HCT116 (cell line): ENCODE results near the gene MUC16. TPM values are rescaled to one million over a fixed set of nuclear protein-coding genes. Genes with fewer than 3 reads are reported as not detected.

Experiments
- ATAC-seq: fragments of 200-7000 bp; cut with Tn5 transposase; 2 replicates; pipeline ENCODE4 v1.9.1; 2020; ENCODE audit warnings: mild to moderate bottlenecking, moderate library complexity
- Bru-seq: library from RNA; stranded (reverse); fragments of 400-500 nt; gene quantifications from one replicate; lab custom pipeline; 2021; lab: Mats Ljungman, UMichigan
- BruChase-seq, 2 experiments: library from RNA; stranded (reverse); fragments of 400-500 nt; gene quantifications; one replicate each; lab custom pipeline; 2021; lab: Mats Ljungman, UMichigan
- BruUV-seq: library from RNA; stranded (reverse); fragments of 400-500 nt; replicated peaks from 2 replicates; lab custom pipeline; 2021; lab: Mats Ljungman, UMichigan
- CTCF ChIA-PET: fragments of 300-600 bp; sonication (Branson Sonifier 250); formaldehyde crosslinking; loops from one replicate; lab custom pipeline; 2021; ENCODE audit warnings: antibody characterized with exemption; lab: Charles Lee
- POLR2A ChIA-PET: fragments of 300-600, 350-600 bp; sonication (Branson Sonifier 250); formaldehyde crosslinking; loops from one replicate; lab custom pipeline; 2021; ENCODE audit warnings: antibody characterized with exemption; lab: Charles Lee
- RAD21 ChIA-PET, 2 experiments: fragments of 300-600 bp; sonication (Branson Sonifier 250); formaldehyde crosslinking; loops; one replicate each; lab custom pipeline; 2023; ENCODE audit warnings: low total read pairs in 2 of 2; ENCODE audit not compliant: uncharacterized antibody in 2 of 2, unreplicated experiment in 2 of 2, low non-redundant PET in 1 of 2; lab: Charles Lee
- DNase-seq: peaks from one replicate; pipeline ENCODE4 v3.0.0-alpha.2; 2010; ENCODE audit warnings: low read depth, low spot score
- H2AFZ ChIP-seq: fragments of 200-600 bp; shearing (Covaris generic), sonication (generic); 2 replicates; pipeline ENCODE4 v1.6.1; 2017; ENCODE audit warnings: low read depth, mixed run types, mixed read lengths, antibody characterized with exemption, low read length; ENCODE audit not compliant: poor library complexity, severe bottlenecking
- H3K27ac ChIP-seq: 2 replicates; pipeline ENCODE4 v1.5.1; 2012; ENCODE audit warnings: low read depth, low read length
- H3K27me3 ChIP-seq: fragments of 200-600 bp; sonication (generic); 2 replicates; pipeline ENCODE4 v1.6.1; 2016; ENCODE audit warnings: mixed run types, low read length, mixed read lengths; ENCODE audit not compliant: insufficient read depth
- H3K36me3 ChIP-seq, 2 experiments: fragments of 200-500 bp in 1 of 2; fragments of 200-600 bp in 1 of 2; sonication (Bioruptor generic) in 1 of 2; sonication (generic) in 1 of 2; 2 replicates each; pipeline versions ENCODE4 v1.5.1 to v1.6.1; 2014 to 2016; ENCODE audit warnings: low read length in 2 of 2, inconsistent platforms in 1 of 2, mixed read lengths in 1 of 2, mixed run types in 1 of 2; ENCODE audit not compliant: insufficient read depth in 2 of 2, control insufficient read depth in 1 of 2
- H3K4me1 ChIP-seq, 2 experiments: fragments of 200-600 bp in 1 of 2; sonication (generic) in 1 of 2; 2 replicates each; pipeline versions ENCODE4 v1.5.1 to v1.6.1; 2012 to 2017; ENCODE audit warnings: low read length in 2 of 2, inconsistent platforms in 1 of 2, mild to moderate bottlenecking in 1 of 2, mixed read lengths in 1 of 2, mixed run types in 1 of 2, moderate library complexity in 1 of 2; ENCODE audit not compliant: insufficient read depth in 2 of 2, control insufficient read depth in 1 of 2
- H3K4me2 ChIP-seq: fragments of 200-600 bp; sonication (generic); 2 replicates; pipeline ENCODE4 v1.6.1; 2017; ENCODE audit warnings: mixed run types, low read length, mixed read lengths
- H3K4me3 ChIP-seq, 2 experiments: fragments of 200-600 bp in 1 of 2; sonication (generic) in 1 of 2; replicated peaks in 1 of 2; 2 replicates each; pipeline ENCODE4 v1.5.1; 2011 to 2016; ENCODE audit warnings: low read length in 2 of 2, control low read depth in 1 of 2, low read depth in 1 of 2, mild to moderate bottlenecking in 1 of 2, mixed read lengths in 1 of 2, mixed run types in 1 of 2
- H3K79me2 ChIP-seq: fragments of 200-600 bp; sonication (generic); 2 replicates; pipeline ENCODE4 v1.6.1; 2017; ENCODE audit warnings: mild to moderate bottlenecking, mixed run types, low read length, moderate library complexity, mixed read lengths; ENCODE audit not compliant: insufficient read depth
- H3K9ac ChIP-seq: fragments of 200-600 bp; sonication (generic); 2 replicates; pipeline ENCODE4 v1.6.1; 2016; ENCODE audit warnings: low read length, mixed read lengths
- H3K9me2 ChIP-seq: fragments of 200-600 bp; sonication (generic), shearing (Covaris generic); 2 replicates; pipeline ENCODE4 v1.6.1; 2017; ENCODE audit warnings: mixed run types, mild to moderate bottlenecking, moderate library complexity; ENCODE audit not compliant: insufficient read depth
- H3K9me3 ChIP-seq, 2 experiments: fragments of 200-500 bp in 1 of 2; fragments of 200-600 bp in 1 of 2; sonication (Bioruptor generic) in 1 of 2; sonication (generic) in 1 of 2; 2 replicates each; pipeline ENCODE4 v1.6.1; 2014 to 2017; ENCODE audit warnings: low read length in 2 of 2, mixed read lengths in 2 of 2, inconsistent platforms in 1 of 2, low read depth in 1 of 2, mild to moderate bottlenecking in 1 of 2, mixed run types in 1 of 2, moderate library complexity in 1 of 2; ENCODE audit not compliant: control insufficient read depth in 1 of 2, insufficient read depth in 1 of 2
- H4K20me1 ChIP-seq: fragments of 200-600 bp; sonication (generic), shearing (Covaris generic); 2 replicates; pipeline ENCODE4 v1.6.1; 2017; ENCODE audit warnings: mixed run types, mild to moderate bottlenecking, moderate library complexity; ENCODE audit not compliant: insufficient read depth
- CBX3 ChIP-seq: IDR thresholded peaks from 2 replicates; pipeline ENCODE4 v1.6.1; 2012; ENCODE audit warnings: low read depth
- CEBPB ChIP-seq: IDR thresholded peaks from 2 replicates; pipeline ENCODE4 v1.6.1; 2012; ENCODE audit warnings: low read depth
- EGR1 ChIP-seq: IDR thresholded peaks from 2 replicates; pipeline ENCODE4 v1.6.1; 2012; ENCODE audit warnings: low read depth
- ELF1 ChIP-seq: IDR thresholded peaks from 2 replicates; pipeline ENCODE4 v1.6.1; 2012; ENCODE audit warnings: low read depth, borderline replicate concordance
- EZH2 ChIP-seq: fragments of 200-600 bp; sonication (generic); IDR thresholded peaks from 2 replicates; pipeline ENCODE4 v1.6.1; 2017; ENCODE audit warnings: antibody characterized with exemption, mixed run types
- JUND ChIP-seq: IDR thresholded peaks from 2 replicates; pipeline ENCODE4 v1.6.1; 2012
- POLR2A ChIP-seq: IDR thresholded peaks from 2 replicates; pipeline ENCODE4 v1.7.0; 2011; ENCODE audit warnings: borderline replicate concordance; ENCODE audit not compliant: insufficient read depth, insufficient read length; ENCODE audit errors: extremely low read depth
- POLR2AphosphoS5 ChIP-seq: IDR thresholded peaks from 2 replicates; pipeline ENCODE4 v1.6.1; 2011; ENCODE audit warnings: mild to moderate bottlenecking, low read depth, low read length, moderate library complexity
- RAD21 ChIP-seq: IDR thresholded peaks from 2 replicates; pipeline ENCODE4 v1.6.1; 2012; ENCODE audit warnings: low read depth, mild to moderate bottlenecking
- SP1 ChIP-seq: IDR thresholded peaks from 2 replicates; pipeline ENCODE4 v1.6.1; 2012; ENCODE audit warnings: low read depth
- YY1 ChIP-seq: IDR thresholded peaks from 2 replicates; pipeline ENCODE4 v1.6.1; 2011; ENCODE audit warnings: low read length, low read depth, moderate library complexity, mild to moderate bottlenecking; ENCODE audit not compliant: insufficient replicate concordance; ENCODE audit errors: extremely low read depth
- ZNF274 ChIP-seq: fragments of 200-500 bp; sonication (Bioruptor generic); IDR thresholded peaks from 2 replicates; pipeline ENCODE4 v1.6.1; 2014; ENCODE audit warnings: mild to moderate bottlenecking, low read depth, low read length, inconsistent platforms
- intact Hi-C: fragments of 100-400 bp; cut with micrococcal nuclease; formaldehyde crosslinking; loops from 2 replicates; pipeline ENCODE4 v1.10.0; 2022
- long read RNA-seq: library from polyadenylated mRNA; unstranded; transcript quantifications from one replicate; pipeline ENCODE4 v2.0.0, GENCODE V29; 2021; ENCODE audit not compliant: unreplicated experiment
- polyA plus RNA-seq: library from polyadenylated mRNA; unstranded; fragments of >200 nt; gene quantifications from 2 replicates; pipeline ENCODE4 v1.2.1, GENCODE V29; 2012; ENCODE audit warnings: missing spikeins
- total RNA-seq: library from RNA; stranded (reverse); gene quantifications from one replicate; pipeline ENCODE4 v1.2.1, GENCODE V29; 2021; ENCODE audit not compliant: unreplicated experiment
- TF ChIP-seq, protein P1 (sequence below): IDR thresholded peaks from 2 replicates; pipeline ENCODE4 v1.6.1; 2012; ENCODE audit warnings: low read depth

The MUC16 gene
- total RNA-seq (0.12 TPM), Bru-seq, nascent RNA (percentile 9 among the genes with signal in this experiment), BruChase-seq, experiment 1, labeled RNA remaining after a 6-hour chase (percentile 21 among the genes with signal in this experiment), BruChase-seq, experiment 2, labeled RNA remaining after a 2-hour chase (percentile 12 among the genes with signal in this experiment)
- polyA plus RNA-seq, result 0.29 and 0.34 TPM in 2 replicates
- long read RNA-seq, partial matches to known transcripts, result 0 of 1 reads
- long read RNA-seq, other reads (novel, unspliced or antisense), result 1 of 1 reads

GRCh38 chr19:9009935-9010651, at the start of gene MUC16:
Gene MUC16, minus strand, starts transcription at chr19:9010409.
- H3K4me3 ChIP-seq, result no peak within 1 kb of the TSS

GRCh38 chr19:9058905-9059667, 48.9 kb upstream of the MUC16 start:
- Histone ChIP-seq H4K20me1 (no peaks in the 10 kb centered on the region), H3K9me2 (no peaks in the 10 kb centered on the region), H3K79me2 (no peaks in the 10 kb centered on the region), H3K4me1 (peaks cover 26 to 31% of the 10 kb centered on the region in 2 experiments), H3K4me3 (no peak overlapping the region), H3K36me3 (no peaks in the 10 kb centered on the region), H3K27ac (no peak overlapping the region), H2AFZ (no peak overlapping the region), H3K9ac (no peak overlapping the region), H3K27me3 (no peaks in the 10 kb centered on the region), H3K4me2 (no peak overlapping the region), H3K9me3 (no peaks in the 10 kb centered on the region)
- DNase-seq (no peak), ATAC-seq (no peak)
- POLR2A ChIA-PET, result no interaction called here
- CTCF ChIA-PET, result no interaction called here
- BruUV-seq, result no TSS peak
- RAD21 ChIA-PET, result no interaction called here
- intact Hi-C loops, result no loop called here
- no peak for TF ChIP-seq SP1
- no peak for TF ChIP-seq POLR2AphosphoS5
- no peak for TF ChIP-seq POLR2A
- no peak for TF ChIP-seq ZNF274
- TF ChIP-seq JUND, result no peak
- no peak for TF ChIP-seq EZH2
- TF ChIP-seq, protein P1, sequence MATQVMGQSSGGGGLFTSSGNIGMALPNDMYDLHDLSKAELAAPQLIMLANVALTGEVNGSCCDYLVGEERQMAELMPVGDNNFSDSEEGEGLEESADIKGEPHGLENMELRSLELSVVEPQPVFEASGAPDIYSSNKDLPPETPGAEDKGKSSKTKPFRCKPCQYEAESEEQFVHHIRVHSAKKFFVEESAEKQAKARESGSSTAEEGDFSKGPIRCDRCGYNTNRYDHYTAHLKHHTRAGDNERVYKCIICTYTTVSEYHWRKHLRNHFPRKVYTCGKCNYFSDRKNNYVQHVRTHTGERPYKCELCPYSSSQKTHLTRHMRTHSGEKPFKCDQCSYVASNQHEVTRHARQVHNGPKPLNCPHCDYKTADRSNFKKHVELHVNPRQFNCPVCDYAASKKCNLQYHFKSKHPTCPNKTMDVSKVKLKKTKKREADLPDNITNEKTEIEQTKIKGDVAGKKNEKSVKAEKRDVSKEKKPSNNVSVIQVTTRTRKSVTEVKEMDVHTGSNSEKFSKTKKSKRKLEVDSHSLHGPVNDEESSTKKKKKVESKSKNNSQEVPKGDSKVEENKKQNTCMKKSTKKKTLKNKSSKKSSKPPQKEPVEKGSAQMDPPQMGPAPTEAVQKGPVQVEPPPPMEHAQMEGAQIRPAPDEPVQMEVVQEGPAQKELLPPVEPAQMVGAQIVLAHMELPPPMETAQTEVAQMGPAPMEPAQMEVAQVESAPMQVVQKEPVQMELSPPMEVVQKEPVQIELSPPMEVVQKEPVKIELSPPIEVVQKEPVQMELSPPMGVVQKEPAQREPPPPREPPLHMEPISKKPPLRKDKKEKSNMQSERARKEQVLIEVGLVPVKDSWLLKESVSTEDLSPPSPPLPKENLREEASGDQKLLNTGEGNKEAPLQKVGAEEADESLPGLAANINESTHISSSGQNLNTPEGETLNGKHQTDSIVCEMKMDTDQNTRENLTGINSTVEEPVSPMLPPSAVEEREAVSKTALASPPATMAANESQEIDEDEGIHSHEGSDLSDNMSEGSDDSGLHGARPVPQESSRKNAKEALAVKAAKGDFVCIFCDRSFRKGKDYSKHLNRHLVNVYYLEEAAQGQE, result no peak
- TF ChIP-seq ELF1, result no peak
- no peak for TF ChIP-seq RAD21
- TF ChIP-seq CBX3, result no peak
- TF ChIP-seq CEBPB, result no peak

More at GRCh38 chr19:9009935-9010651, at the start of gene MUC16:
- Histone ChIP-seq H3K27ac (no peak within 1 kb of the TSS), H4K20me1 (no peaks in the 10 kb centered on the region), H3K27me3 (no peaks in the 10 kb centered on the region), H3K9me3 (no peaks in the 10 kb centered on the region), H2AFZ (no peak within 1 kb of the TSS), H3K9me2 (no peaks in the 10 kb centered on the region), H3K4me2 (no peak within 1 kb of the TSS), H3K4me1 (peaks cover 0 to 8% of the 10 kb centered on the region in 2 experiments; a peak in 1 of 4 replicates), H3K36me3 (no peaks in the 10 kb centered on the region), H3K9ac (no peak within 1 kb of the TSS), H3K79me2 (no peaks in the 10 kb centered on the region)
- intact Hi-C loops, result loop anchor here (10.0 kb wide), 1 partner anchor 175 kb away; the partner anchor contains the start of genes MBD3L1 and ZNF558
- DNase-seq (no peak), ATAC-seq (peak; percentile 34; the same call in 1 of the 2 replicates)
- BruUV-seq, result no TSS peak
- CTCF ChIA-PET, result interaction anchor here (1.0 kb wide), 1 partner anchor 22 kb away, joined by 3 read pairs; no protein-coding TSS in a partner anchor
- RAD21 ChIA-PET, result no interaction called here
- POLR2A ChIA-PET, result no interaction called here
- peak; percentile 19; the same call in 1 of the 2 replicates for TF ChIP-seq RAD21
- no peak for TF ChIP-seq EGR1
- no peak for TF ChIP-seq YY1
